HFFc6 (cell line): ENCODE data around the gene CENPP. TPM values are rescaled to one million over a fixed set of nuclear protein-coding genes. Genes with fewer than 3 reads are reported as not detected.

Experiments
- DNase-seq: peaks from one replicate; pipeline ENCODE4 v3.0.0-alpha.2; 2018
- H3K27ac Mint-ChIP-seq: 2 replicates; pipeline ENCODE4 v1.8.0; 2020; ENCODE audit warnings: mild to moderate bottlenecking, mixed read lengths
- H3K27me3 Mint-ChIP-seq: 2 replicates; pipeline ENCODE4 v1.8.0; 2021; ENCODE audit warnings: mild to moderate bottlenecking, moderate library complexity, mixed read lengths; ENCODE audit not compliant: insufficient read depth
- H3K36me3 Mint-ChIP-seq: 2 replicates; pipeline ENCODE4 v1.8.0; 2021; ENCODE audit warnings: low read depth, mixed read lengths
- H3K4me1 Mint-ChIP-seq: 2 replicates; pipeline ENCODE4 v1.8.0; 2020; ENCODE audit warnings: low read depth, mixed read lengths
- H3K4me3 Mint-ChIP-seq: 2 replicates; pipeline ENCODE4 v1.8.0; 2020; ENCODE audit warnings: mild to moderate bottlenecking, moderate library complexity, mixed read lengths
- H3K9me3 Mint-ChIP-seq: 2 replicates; pipeline ENCODE4 v1.8.0; 2020; ENCODE audit warnings: mild to moderate bottlenecking, mixed read lengths
- total RNA-seq, 6 experiments: library from RNA; stranded (reverse); fragmentation: NEBNext Ultra II Directional; extraction: Animal tissue kit (Norgen Biotek cat#: 25700); gene quantifications; 2 replicates in 1 of 6; 3 replicates in 5 of 6; pipeline ENCODE4 v1.2.3, GENCODE V29; 2021
- TF ChIP-seq, protein P1 (sequence below): fragments of 200-600 bp; sonication (generic); IDR thresholded peaks from 2 replicates; pipeline ENCODE4 v1.5.0; 2021; ENCODE audit warnings: antibody characterized with exemption, mild to moderate bottlenecking

The CENPP gene
- total RNA-seq, 6 experiments from 2014 or later: 3.0 to 7.0 (median 6.0) TPM

GRCh38 chr9:92290785-92291429, 34.8 kb upstream of the CENPP start:
- DNase-seq: no peak
- peaks cover 46% of the 10 kb centered on the region for H3K36me3 Mint-ChIP-seq
- TF ChIP-seq, protein P1, sequence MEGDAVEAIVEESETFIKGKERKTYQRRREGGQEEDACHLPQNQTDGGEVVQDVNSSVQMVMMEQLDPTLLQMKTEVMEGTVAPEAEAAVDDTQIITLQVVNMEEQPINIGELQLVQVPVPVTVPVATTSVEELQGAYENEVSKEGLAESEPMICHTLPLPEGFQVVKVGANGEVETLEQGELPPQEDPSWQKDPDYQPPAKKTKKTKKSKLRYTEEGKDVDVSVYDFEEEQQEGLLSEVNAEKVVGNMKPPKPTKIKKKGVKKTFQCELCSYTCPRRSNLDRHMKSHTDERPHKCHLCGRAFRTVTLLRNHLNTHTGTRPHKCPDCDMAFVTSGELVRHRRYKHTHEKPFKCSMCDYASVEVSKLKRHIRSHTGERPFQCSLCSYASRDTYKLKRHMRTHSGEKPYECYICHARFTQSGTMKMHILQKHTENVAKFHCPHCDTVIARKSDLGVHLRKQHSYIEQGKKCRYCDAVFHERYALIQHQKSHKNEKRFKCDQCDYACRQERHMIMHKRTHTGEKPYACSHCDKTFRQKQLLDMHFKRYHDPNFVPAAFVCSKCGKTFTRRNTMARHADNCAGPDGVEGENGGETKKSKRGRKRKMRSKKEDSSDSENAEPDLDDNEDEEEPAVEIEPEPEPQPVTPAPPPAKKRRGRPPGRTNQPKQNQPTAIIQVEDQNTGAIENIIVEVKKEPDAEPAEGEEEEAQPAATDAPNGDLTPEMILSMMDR: no peak
- H3K27me3 Mint-ChIP-seq: peaks cover 6% of the 10 kb centered on the region; the same call in 1 of the 2 replicates
- H3K4me1 Mint-ChIP-seq: peaks cover 58% of the 10 kb centered on the region
- H3K27ac Mint-ChIP-seq: peak overlapping the region; percentile 54
- no peaks in the 10 kb centered on the region for H3K9me3 Mint-ChIP-seq
- peak overlapping the region; percentile 91 for H3K4me3 Mint-ChIP-seq

DNA sequence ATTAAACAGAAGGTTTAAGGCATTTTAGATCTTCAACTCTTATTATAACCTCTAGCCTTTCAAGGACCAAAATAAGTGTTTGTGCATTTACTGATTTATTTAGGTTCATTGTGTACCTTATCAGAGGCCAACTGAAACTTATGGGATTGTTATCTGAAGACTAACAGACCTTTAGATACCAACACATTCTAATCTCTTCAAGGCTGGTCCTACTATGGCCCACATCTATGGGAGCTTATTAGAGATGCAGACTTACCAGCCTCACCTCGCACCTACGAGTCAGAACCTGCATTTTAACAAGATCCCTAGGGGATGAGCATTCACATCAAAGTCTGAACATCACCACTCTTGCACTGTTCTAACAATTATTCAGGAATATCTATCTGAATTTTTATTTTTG, 34.2 kb upstream of the CENPP start:
- H3K36me3 Mint-ChIP-seq: peaks cover 45% of the 10 kb centered on the region
- peaks cover 58% of the 10 kb centered on the region for H3K4me1 Mint-ChIP-seq

GRCh38 chr9:92292338-92293074, 33.2 kb upstream of the CENPP start:
- Mint-ChIP-seq H3K4me1 (peaks cover 58% of the 10 kb centered on the region), H3K36me3 (peaks cover 46% of the 10 kb centered on the region), H3K27me3 (peaks cover 6% of the 10 kb centered on the region; the same call in 1 of the 2 replicates), H3K4me3 (peak overlapping the region; percentile 91), H3K27ac (peak overlapping the region; percentile 94), H3K9me3 (no peaks in the 10 kb centered on the region)
- TF ChIP-seq, protein P1: no peak
- peak; percentile 17 for DNase-seq

More for the DNA sequence above, 34.2 kb upstream of the CENPP start:
- no peaks in the 10 kb centered on the region for H3K9me3 Mint-ChIP-seq
- no peak for DNase-seq
- H3K27ac Mint-ChIP-seq: no peak overlapping the region
- peak overlapping the region; percentile 91 for H3K4me3 Mint-ChIP-seq
- TF ChIP-seq, protein P1: no peak
- peaks cover 6% of the 10 kb centered on the region; the same call in 1 of the 2 replicates for H3K27me3 Mint-ChIP-seq

DNA sequence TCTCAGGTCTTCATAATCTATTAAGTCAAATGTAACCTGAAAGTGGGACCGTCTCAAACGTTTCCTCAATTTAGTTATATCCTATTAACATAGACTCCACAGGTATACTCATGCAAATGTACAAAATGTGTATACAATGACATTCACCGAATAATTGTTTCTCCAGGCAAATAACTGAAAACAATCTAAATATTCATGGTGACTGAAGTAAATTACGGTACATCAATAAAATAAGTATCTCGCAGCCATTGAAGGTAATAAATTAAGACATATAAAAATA, 32.7 kb upstream of the CENPP start:
- H3K4me1 Mint-ChIP-seq: peaks cover 58% of the 10 kb centered on the region
- H3K4me3 Mint-ChIP-seq: peak overlapping the region; percentile 91
- no peak for DNase-seq
- no peaks in the 10 kb centered on the region for H3K9me3 Mint-ChIP-seq
- peaks cover 6% of the 10 kb centered on the region; the same call in 1 of the 2 replicates for H3K27me3 Mint-ChIP-seq
- peaks cover 43% of the 10 kb centered on the region for H3K36me3 Mint-ChIP-seq
- TF ChIP-seq, protein P1: no peak
- H3K27ac Mint-ChIP-seq: peak overlapping the region; percentile 94

GRCh38 chr9:92293452-92294296, 32.1 kb upstream of the CENPP start, which contains the start of gene IARS1:
Gene IARS1 (minus strand): TSS chr9:92293697. CDS start chr9:92289419, 4,278 bp downstream.
- H3K36me3 Mint-ChIP-seq: peaks cover 37% of the 10 kb centered on the region
- peak within 1 kb of the TSS; percentile 91 for H3K4me3 Mint-ChIP-seq
- H3K4me1 Mint-ChIP-seq: peaks cover 58% of the 10 kb centered on the region
- peaks cover 6% of the 10 kb centered on the region; the same call in 1 of the 2 replicates for H3K27me3 Mint-ChIP-seq
- TF ChIP-seq, protein P1: peak; percentile 69; the same call in 1 of the 2 replicates
- H3K9me3 Mint-ChIP-seq: no peaks in the 10 kb centered on the region
- peak within 1 kb of the TSS; percentile 94 for H3K27ac Mint-ChIP-seq
- peak; percentile 99 for DNase-seq
